NCI-H748 (cell line): ENCODE data around the gene SLF2.
"Not testable (repeated sequence)": the region's sequence is repeated elsewhere in the genome, so short reads cannot be mapped to it uniquely, and the experiment has no call there.

Experiments used
- DNase-seq: peaks from one replicate; lab custom pipeline; 2025; ENCODE audit not compliant: unreplicated experiment; lab: John Stamatoyannopoulos, UW

The SLF2 gene

DNA sequence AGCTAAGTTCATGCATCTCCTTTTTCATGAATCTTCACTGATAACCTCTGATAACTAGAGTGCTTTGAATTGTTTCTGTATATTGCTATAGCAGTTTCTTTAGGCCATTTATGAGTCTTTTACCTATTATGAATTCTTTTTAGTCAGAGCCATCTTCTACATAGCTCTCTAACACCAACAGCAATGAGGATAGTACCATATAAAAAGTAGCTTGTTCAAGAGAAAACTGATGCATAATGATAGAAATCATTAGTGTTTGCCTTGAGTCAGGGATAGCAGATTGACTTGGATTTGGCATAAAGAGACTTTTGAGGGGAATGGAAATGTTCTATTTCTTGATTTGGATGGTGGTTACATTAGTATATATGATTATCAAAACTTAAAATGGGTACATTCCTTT is 30.7 kb downstream of the SLF2 start:
- DNase-seq, result no peak

DNA sequence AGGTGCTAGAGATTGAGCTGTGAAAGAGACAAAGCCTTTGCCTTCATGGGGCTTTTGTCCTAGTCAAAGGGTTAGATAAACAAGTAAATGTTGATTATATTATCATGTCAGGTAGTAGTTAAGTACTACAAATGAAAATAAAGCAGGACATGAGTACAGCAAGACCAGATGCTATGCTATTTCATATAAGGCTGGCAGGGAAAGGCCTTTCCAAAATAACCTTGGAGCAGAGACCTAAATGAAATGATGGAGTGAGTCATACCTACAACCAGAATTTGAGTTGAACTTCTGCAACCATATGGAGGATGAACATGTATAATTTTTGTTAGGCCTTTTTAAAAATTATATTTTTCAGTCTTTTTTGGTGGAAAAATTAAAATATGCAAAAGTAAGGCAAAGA is 33.0 kb downstream of the SLF2 start:
- no peak for DNase-seq

DNA sequence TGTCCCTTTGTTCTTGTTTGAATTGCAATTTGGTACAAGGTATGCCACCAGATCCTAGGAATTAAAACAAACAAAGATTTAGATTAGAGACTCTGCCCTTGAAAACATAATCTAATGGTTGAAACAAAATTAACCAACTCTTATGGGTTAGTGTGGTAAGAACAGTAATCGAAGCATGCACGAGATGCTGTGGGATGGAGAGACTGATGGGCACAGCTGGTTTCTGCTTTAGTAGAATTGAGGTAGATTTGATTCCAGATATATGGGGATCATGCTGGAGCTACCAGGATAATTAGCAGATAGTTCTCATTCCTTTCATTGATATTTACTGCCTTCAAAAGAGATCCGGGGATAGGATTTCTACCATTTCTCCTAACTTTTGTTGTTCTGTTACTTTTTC is 36.2 kb downstream of the SLF2 start:
- no peak for DNase-seq

DNA sequence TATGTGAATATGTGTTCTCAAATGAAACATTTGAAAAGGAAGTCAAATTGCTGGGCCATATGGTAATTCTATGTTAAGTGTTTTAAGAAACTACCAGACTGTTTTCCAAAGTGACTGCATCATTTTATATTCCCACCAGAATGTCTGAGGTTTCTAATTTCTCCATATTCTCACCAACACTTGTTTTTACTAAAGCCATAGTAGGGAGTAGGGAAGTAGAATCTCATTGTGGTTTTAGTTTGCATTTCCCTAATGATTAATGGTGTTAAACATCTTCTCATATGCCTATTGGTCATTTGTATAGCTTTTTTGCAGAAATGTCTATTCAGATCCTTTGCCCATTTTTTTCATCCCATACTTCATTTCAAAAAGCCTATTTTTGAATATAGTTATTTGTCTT is 47.5 kb downstream of the SLF2 start:
- DNase-seq, result no peak

DNA sequence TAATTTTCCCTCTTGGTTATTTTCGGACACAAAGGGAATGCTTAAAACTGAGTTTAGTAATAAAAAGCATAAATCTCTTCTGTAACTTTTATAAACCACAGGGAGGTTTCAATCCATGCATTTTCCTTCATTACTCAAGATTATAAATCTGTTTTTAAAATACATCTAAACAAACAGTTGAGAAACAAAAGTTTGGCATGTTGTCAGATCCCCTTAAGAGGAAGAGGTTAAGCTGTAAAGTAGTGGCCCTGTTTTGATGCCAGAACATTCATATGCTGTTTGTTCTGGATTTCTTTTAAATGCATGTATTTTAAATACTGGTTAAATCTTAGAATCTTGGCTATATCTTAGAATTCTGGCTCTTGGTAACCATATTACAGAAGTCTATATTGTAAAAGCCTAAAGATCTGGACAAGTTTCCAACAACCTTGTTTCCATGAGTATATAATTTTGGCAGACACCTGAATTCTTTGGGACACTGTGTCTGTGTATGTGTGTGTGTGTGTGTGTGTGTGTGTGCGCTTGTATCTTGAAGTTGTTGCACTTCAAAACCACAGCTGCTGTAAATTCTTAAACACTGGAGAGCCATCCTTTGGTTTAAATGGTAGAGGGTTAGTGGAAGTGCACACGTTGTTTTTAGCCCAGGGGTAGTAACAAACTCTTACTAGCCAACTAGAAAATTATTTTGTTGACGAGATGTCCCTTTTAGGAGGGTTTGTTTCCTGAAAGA is 49.8 kb downstream of the SLF2 start:
- DNase-seq, result no peak

DNA sequence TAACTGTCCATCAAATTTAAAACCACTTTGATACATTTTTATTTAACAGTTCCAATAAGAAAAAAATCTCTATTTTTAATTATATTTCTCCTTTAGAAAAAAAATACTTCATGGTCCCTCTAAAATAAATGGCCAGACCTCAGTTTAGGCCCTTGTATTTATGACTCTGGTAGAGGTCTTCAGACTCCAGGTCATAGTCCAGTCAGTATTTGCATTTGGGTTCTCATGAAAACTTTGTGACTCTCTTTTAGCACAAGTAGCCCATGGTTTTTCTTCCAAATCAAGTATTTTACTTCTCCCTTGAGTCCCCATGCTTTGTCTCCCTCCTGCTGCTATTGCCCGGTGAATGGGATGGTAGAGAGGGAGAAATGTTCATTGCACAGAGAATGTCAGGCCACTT is 51.1 kb downstream of the SLF2 start:
- DNase-seq, result no peak

DNA sequence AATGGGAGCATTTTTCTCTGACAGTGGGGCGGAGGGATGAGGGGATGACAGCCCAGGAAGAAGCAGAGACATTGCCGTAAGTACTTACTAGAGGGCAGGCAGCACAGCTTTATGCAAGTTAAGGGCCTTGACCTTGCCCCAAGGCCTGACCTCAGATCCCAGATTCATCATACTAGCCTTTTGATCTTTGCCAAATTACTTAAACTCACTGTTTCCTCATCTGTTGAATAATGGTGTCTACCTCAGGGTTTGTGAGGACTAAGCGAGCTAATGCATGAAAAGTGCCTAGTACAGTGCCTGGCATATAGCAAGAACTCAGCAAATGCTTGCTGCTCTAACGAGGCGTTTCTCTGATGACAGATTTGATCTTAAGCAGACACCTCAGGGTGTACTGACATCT is 53.1 kb downstream of the SLF2 start:
- no peak for DNase-seq

DNA sequence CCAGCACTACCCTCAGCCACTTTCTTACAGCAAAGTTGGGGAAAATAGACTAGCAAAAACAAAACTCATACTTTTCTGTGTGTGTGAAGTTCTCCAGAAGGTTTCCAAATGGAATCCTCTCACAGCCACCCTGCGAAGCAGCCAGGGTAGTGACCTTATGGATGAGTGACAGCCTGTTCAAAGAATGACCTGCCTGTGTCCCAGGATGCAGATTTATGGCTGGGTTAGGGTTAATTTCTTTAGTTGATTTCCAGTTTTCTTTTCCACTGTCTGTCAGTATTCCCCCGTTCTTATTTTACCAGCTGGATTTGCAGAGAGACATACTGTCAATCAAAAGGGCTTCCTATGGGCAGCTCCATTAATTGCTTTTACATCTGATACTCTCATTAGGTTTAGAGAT is 54.1 kb downstream of the SLF2 start:
- DNase-seq, result no peak

DNA sequence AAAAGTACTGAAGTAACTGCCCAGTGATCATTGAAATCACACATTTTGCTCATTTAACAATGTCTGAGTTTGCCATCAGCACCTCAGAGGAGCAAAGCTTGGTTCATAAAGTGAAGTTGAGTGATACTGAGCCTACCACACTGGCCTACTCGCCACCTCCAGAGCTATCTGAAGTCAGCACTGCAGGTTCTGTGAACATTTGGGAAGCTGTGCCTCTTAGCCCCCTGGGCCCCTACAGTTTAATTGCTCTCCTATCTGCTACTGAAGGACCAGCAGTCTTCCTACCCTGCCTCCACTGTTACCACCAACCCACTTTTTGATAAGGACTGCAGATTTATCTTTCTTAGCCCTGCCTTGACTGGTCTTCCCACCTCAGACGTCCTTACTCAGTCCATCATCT is 54.6 kb downstream of the SLF2 start:
- no peak for DNase-seq

DNA sequence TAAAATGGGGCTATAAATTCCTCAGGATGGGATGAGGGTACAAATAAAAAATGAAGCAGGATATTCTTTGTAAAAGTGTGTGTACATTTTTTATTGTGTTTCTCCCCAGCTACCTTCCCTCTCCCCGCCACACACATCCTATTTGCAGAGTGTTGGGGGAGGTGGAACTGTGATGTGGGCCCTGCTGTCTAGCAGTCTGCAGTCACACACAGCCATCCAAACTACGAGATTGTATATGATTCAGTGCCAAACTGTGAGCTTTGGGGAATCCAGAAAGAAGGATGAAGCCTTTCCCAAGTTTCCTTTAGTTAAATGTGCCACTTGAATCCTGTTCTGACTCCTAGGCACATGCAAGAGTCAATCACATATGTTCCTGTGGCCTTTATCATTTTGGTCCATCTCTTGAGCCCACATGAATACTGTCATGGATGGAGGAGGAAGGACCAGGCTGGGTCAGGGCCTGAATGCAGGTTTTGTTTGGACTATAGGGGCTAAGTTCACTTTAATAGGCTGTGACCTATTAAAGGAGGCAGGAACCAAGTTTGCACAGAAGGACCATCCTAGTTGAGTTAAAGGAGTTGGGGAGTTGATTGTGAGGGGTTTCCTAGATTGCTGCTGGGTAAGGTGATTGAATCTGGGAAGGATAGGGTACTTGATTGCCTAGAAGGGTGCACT is 55.4 kb downstream of the SLF2 start:
- no peak for DNase-seq

DNA sequence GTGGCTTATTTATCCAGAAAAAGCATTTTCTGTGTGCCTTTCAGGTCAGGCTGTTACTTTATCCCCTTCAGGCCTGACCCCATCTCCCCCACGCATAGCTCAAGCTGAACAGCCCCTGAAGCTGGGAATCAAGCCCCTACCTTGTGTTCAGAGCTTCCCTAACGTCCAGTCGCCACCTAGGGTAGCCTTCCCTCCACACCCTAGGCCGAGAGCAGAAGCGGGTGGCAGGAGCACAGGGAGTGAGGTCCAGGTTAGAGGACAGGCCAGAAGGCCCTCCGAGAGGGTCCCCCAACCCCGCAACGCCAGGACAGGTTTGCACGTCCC is 56.1 kb downstream of the SLF2 start:
- DNase-seq, result no peak

DNA sequence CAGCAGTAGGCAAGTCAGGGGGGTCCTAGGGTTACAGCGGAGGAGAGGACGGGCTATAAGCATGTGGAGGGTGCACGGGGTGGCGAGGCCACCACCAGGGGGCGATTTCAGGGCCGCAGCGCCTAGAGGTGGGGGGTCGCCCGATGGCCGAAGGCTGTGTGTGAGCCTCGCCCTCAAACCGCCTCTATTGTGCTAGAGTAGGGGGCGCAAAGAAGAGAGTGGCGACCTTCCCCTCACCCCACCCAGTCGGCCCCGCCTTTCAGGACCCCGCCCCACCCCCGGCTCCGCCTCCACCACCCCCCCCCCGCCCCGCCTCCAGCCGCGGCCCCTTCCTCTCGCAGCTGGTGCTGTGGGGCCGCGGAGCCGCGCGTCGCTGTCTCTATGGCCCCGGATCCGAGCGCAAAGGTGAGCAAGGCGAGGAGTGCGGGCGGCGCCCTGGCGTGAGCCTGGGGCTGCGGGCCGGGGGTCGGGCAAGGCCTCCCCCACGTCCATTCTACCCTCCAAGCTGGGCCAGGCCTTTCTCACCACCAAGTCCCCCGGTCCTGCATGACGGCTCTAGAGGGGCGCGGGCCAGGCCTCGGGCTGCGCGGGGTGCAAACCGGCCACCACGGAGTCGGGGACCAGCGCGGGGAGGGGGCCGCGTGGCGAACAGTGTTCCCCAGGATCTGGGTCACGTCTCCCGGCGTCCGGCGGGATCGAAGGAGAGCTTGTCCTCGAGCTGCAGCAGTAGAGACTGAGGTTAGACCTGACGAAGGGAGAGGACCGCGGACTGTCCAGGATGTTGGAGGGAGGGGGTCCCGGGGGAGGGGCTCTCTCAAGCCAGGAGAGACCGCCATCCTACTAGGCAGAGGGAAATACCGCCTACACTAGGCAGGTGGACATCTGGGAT is 56.7 kb downstream of the SLF2 start, which contains the start of gene SEMA4G:
Gene SEMA4G (plus strand): TSS at position 318 of the 889 bp plus-strand sequence. CDS start 3,409 bp downstream, outside the sequence.
- DNase-seq, result peak; percentile 55

DNA sequence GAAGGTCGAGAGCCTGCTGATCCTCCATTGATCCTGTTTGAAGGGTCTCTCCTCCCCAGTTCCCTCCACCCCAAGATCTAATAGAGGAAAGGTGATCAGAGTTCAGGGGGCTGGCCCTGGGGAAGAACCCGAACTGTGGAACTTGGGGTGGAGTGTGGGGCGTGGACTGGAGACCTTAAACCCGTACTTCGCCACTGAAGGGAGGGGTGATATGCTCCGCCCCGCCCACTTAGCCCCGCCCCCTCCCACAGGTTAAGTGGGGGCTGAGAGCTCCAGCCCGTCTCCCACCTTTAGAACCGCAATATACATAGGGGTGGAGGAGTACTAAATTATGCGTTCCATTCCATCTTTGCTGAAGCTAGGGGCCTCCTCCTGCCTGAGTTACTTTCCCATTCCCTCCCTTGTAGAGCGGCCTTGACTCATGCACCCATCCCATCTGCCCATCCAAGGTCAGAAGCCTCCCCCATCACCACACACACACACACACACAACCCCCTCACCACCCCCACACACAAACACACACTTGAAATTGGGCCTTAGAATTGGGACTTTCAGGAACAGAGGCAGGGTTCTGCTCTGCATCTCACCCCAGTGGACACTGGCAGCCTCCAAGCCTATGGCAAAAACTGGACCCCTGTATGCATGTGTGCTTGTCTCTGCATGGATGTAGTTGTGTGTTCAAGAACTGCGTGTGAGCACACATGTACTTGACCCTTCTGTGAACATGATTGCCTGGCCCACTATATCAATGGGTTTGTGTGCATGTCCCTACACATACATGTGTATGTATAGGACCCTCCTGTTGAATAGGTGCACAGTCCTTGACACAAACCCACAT is 57.5 kb downstream of the SLF2 start:
- DNase-seq, result peak; percentile 37

DNA sequence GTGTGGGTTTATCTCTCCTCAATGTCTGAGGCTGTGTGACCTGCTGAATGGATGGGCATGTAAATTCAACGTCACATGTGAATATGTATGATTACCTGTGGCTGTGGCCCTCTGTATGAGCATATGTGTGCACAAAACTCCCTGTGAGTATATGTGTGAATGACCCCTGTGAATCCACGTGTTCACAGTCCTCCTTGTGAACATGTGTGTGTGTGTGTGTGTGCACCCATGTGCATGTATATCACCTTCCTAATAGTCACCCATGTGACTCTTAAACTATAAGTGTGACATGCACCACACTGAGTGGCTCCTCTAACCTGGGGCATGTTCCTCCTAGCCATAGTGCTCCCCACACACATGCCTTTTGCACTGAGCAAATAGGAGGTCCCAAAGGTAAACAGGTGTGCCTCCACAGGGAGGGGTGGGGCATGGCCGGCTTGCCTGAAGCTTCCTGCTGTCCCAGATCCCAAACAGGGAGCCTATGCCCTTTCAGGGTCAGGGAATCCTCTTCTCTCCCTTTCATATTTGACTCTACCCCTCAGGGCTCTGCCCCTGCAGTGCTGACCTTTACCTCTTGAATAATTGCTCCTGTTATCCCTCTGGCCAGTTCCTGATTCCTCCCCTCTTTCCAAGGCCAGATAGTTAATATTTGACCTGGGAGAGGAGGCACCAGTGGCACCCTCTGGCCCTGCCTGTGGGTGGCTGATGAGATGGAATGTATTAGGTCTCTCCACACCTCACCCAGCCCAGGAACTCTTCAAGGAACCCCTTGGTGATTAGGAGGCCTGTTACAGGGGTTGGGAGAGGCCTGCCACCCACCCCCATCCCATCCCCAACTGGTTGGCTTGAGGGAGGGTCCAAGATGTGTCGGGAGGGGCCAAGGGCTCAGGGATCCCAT is 58.4 kb downstream of the SLF2 start:
- DNase-seq, result no peak

DNA sequence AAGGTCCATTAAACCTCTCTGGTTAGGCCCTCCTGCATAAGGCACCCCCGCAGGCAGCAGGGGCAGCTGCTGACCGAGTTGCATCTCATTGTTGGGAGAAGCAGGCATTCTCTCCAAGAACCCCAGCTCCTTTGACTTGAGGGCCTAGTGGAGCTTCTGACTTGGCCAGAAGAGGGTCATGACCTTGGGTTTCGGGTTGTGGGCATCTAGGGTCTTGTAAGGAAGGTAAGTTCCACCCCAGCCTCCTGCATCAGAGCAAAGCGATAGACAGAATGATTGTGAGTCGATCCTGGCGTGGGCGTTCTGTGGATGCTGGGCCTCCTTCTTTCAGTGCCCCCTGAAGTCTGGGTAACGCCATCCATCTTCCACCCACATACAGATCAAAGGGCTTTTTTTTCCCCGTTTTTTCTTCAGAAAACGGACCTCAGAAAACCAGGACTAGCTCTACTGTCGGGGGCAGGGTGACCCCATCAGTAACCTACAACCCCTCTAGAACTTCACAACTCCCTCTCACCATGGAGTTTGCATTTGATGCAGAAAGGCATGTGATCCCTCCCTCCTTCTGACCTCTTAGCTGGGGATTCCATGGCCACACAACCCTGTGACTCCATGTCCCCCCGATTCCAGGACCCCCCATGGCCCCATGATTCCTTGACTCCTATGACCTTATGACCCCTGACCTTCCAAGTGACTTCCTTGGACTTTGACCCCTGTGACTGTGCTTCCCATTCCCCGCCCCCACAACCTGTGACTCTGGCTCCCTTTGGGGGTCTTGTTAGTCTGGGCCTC is 59.5 kb downstream of the SLF2 start:
- no peak for DNase-seq

DNA sequence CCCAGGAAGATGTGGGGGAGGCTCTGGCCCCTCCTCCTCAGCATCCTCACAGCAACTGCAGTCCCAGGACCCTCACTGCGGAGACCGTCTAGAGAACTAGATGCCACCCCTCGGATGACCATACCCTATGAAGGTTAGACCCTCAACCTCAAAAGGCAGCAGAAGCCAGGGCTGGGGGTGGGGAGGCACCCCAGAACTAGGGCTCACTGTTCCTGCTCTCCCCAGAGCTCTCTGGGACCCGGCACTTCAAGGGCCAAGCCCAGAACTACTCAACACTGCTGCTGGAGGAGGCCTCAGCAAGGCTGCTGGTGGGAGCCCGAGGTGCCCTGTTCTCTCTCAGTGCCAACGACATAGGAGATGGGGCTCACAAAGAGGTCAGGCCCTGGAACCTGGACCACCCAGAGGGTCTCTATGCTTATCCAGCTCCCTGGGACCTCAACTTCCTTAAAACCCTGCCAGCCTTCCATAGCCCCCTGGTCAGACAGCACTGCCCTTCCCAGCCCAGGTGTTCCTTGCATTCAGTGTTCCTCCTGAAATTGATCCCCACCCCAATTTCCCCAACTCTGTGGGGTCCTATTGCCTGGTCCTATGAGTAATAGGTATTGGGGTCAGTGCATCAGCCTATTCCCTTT is 60.3 kb downstream of the SLF2 start:
- no peak for DNase-seq

DNA sequence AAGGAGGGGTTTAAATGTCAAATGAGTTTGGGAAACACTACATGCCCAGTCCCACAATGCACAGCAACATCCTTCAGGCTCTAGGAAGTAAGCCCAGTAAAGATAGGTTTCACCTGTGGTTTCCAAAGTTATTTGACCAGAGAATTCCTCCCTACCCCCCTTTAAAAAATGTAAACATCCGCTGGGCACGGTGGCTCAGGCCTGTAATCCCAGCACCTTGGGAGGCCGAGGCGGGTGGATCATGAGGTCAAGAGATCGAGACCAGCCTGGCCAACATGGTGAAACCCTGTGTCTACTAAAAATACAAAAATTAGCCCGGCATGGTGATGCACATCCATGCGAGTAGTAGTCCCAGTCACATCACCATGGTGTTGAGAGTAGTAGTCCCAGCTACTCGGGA is 62.6 kb downstream of the SLF2 start:
- not testable (repeated sequence) for DNase-seq

DNA sequence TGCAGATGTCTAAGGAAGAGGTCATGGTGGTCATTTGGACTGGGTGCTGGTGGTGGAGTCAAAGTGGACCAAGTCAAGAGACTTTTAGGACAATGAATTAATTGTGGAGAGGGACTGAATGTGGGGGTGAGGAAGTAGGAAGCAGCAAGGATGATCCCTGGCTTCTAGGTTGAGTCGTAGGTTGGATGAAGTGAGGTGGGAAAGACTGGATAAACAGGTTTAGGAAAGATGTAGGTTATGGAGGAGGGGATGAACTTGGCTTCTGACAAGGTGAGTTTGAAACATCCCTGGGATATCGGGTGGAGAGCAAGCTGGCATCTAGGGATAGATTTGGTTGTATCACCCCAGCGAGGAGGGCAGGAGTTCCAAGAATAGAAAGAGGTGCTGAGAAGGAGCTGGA is 64.1 kb downstream of the SLF2 start:
- DNase-seq, result no peak

DNA sequence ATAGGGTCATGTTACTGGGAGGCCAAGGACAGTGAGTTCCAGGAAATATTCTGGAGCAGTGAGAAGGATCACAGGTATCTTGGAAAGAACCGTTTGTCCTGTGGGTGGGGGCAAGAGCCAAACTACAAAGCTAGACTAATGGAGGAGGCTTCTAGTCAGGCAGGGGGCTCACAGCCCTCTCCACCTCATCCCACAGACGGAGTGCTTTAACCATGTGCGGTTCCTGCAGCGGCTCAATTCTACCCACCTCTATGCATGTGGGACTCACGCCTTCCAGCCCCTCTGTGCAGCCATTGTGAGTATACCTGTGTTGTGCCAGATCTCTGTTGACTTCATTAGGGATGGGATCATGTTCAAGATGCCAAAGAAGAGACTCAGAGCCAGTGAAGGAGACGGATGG is 64.7 kb downstream of the SLF2 start:
- DNase-seq, result no peak
